ENCODE data around the gene ITPK1. TPM values are rescaled to one million over a fixed set of nuclear protein-coding genes. Genes with fewer than 3 reads are reported as not detected.

Gene ITPK1
- total RNA-seq, 1 experiment from 2014 or later = 60.1 TPM

GRCh38 chr14:93055651-93056115 lies 60.0 kb downstream of the ITPK1 start:
- no peaks in the 10 kb centered on the region for H3K36me3 ChIP-seq (ENCODE audit: control insufficient read depth, insufficient read depth, low read length)
- no peaks in the 10 kb centered on the region for H3K4me1 Mint-ChIP-seq (ENCODE audit: low read depth, unreplicated experiment)
- intact Hi-C loops (cut with micrococcal nuclease; ENCODE audit: unreplicated experiment) = no loop called here
- no peaks in the 10 kb centered on the region for H3K4me1 ChIP-seq
- no peaks in the 10 kb centered on the region for H3K9me3 Mint-ChIP-seq (ENCODE audit: unreplicated experiment)
- CTCF ChIA-PET = no interaction called here
- no peak overlapping the region for H3K4me3 Mint-ChIP-seq (ENCODE audit: unreplicated experiment)
- H3K4me3 ChIP-seq (ENCODE audit: low read depth, low read length) = no peak overlapping the region
- no peaks in the 10 kb centered on the region for H3K9me3 ChIP-seq
- no peaks in the 10 kb centered on the region for H3K27me3 Mint-ChIP-seq (ENCODE audit: insufficient read depth, unreplicated experiment)
- no peak for DNase-seq
- no peak overlapping the region for H3K27ac Mint-ChIP-seq (ENCODE audit: unreplicated experiment)
- no peak for TF ChIP-seq CTCF (IDR thresholded peaks at IDR 0.05; ENCODE audit: insufficient read depth in 1 of 2, low read depth in 1 of 2, low read length in 1 of 2, severe bottlenecking in 1 of 2, unreplicated experiment in 1 of 2)
- BruUV-seq (replicated peaks) = no TSS peak
- H3K27me3 ChIP-seq (replicated peaks; ENCODE audit: control insufficient read depth, insufficient read depth, low read length) = no peaks in the 10 kb centered on the region
- POLR2A ChIA-PET = no interaction called here
- peaks cover 6% of the 10 kb centered on the region for H3K36me3 Mint-ChIP-seq (ENCODE audit: insufficient read depth, unreplicated experiment)

- no peak overlapping the region for H3K4me3 Mint-ChIP-seq (ENCODE audit: unreplicated experiment)
- H3K36me3 ChIP-seq (ENCODE audit: control insufficient read depth, insufficient read depth, low read length) = no peaks in the 10 kb centered on the region
- TF ChIP-seq CTCF (IDR thresholded peaks at IDR 0.05; ENCODE audit: insufficient read depth in 1 of 2, low read depth in 1 of 2, low read length in 1 of 2, severe bottlenecking in 1 of 2, unreplicated experiment in 1 of 2) = no peak
- no TSS peak for BruUV-seq (replicated peaks)
- POLR2A ChIA-PET = no interaction called here
- intact Hi-C loops (cut with micrococcal nuclease; ENCODE audit: unreplicated experiment) = no loop called here
- H3K4me1 Mint-ChIP-seq (ENCODE audit: low read depth, unreplicated experiment) = peaks cover under 1% of the 10 kb centered on the region
- CTCF ChIA-PET = no interaction called here
- DNase-seq = no peak
- H3K36me3 Mint-ChIP-seq (ENCODE audit: insufficient read depth, unreplicated experiment) = peaks cover 6% of the 10 kb centered on the region
- no peaks in the 10 kb centered on the region for H3K9me3 ChIP-seq
- H3K27ac Mint-ChIP-seq (ENCODE audit: unreplicated experiment) = no peak overlapping the region
- H3K9me3 Mint-ChIP-seq (ENCODE audit: unreplicated experiment) = no peaks in the 10 kb centered on the region
- H3K27me3 Mint-ChIP-seq (ENCODE audit: insufficient read depth, unreplicated experiment) = no peaks in the 10 kb centered on the region
- no peak overlapping the region for H3K4me3 ChIP-seq (ENCODE audit: low read depth, low read length)
- H3K4me1 ChIP-seq = peaks cover 7% of the 10 kb centered on the region
- H3K27me3 ChIP-seq (replicated peaks; ENCODE audit: control insufficient read depth, insufficient read depth, low read length) = no peaks in the 10 kb centered on the region
Observed at GRCh38 chr14:93054876-93055275, 60.8 kb downstream of the ITPK1 start.

- TF ChIP-seq CTCF (IDR thresholded peaks at IDR 0.05; ENCODE audit: insufficient read depth in 1 of 2, low read depth in 1 of 2, low read length in 1 of 2, severe bottlenecking in 1 of 2, unreplicated experiment in 1 of 2) = no peak
- no peaks in the 10 kb centered on the region for H3K9me3 ChIP-seq
- Mint-ChIP-seq H3K27ac (ENCODE audit: unreplicated experiment) (no peak overlapping the region), H3K27me3 (ENCODE audit: insufficient read depth, unreplicated experiment) (no peaks in the 10 kb centered on the region), H3K4me3 (ENCODE audit: unreplicated experiment) (no peak overlapping the region), H3K4me1 (ENCODE audit: low read depth, unreplicated experiment) (peaks cover 10% of the 10 kb centered on the region), H3K36me3 (ENCODE audit: insufficient read depth, unreplicated experiment) (peaks cover 6% of the 10 kb centered on the region), H3K9me3 (ENCODE audit: unreplicated experiment) (no peaks in the 10 kb centered on the region)
- H3K4me1 ChIP-seq = peaks cover 16% of the 10 kb centered on the region
- H3K4me3 ChIP-seq (ENCODE audit: low read depth, low read length) = no peak overlapping the region
- no peak for DNase-seq
- intact Hi-C loops (cut with micrococcal nuclease; ENCODE audit: unreplicated experiment) = no loop called here
- POLR2A ChIA-PET = no interaction called here
- no peaks in the 10 kb centered on the region for H3K36me3 ChIP-seq (ENCODE audit: control insufficient read depth, insufficient read depth, low read length)
- BruUV-seq (replicated peaks) = no TSS peak
- H3K27me3 ChIP-seq (replicated peaks; ENCODE audit: control insufficient read depth, insufficient read depth, low read length) = no peaks in the 10 kb centered on the region
- CTCF ChIA-PET = no interaction called here
Observed at GRCh38 chr14:93054006-93054405, 61.7 kb downstream of the ITPK1 start.
